GM23338 (cell line): ENCODE measurements around the gene TMEM51. TPM values are rescaled to one million over a fixed set of nuclear protein-coding genes. Genes with fewer than 3 reads are reported as not detected.

Source experiments
- ATAC-seq: fragments of 200-7000 bp; cut with Tn5 transposase; 3 replicates; pipeline ENCODE4 v1.9.1; 2020
- DNase-seq: peaks from one replicate; pipeline ENCODE4 v3.0.0-alpha.2; 2015; ENCODE audit warnings: low spot score
- H2AFZ ChIP-seq: fragments of 200-600 bp; sonication (generic); 2 replicates; pipeline ENCODE4 v1.8.0; 2016; ENCODE audit warnings: antibody characterized with exemption, mild to moderate bottlenecking, moderate library complexity
- H3F3A ChIP-seq: fragments of 200-600 bp; sonication (generic); replicated peaks from 2 replicates; pipeline ENCODE4 v1.8.0; 2017; ENCODE audit warnings: antibody characterized with exemption, mixed run types, low read depth
- H3K27ac ChIP-seq: fragments of 200-600 bp; sonication (generic); 2 replicates; pipeline ENCODE4 v1.6.1; 2016; ENCODE audit warnings: low read depth
- H3K27me3 ChIP-seq: fragments of 200-600 bp; sonication (generic); 2 replicates; pipeline ENCODE4 v1.8.0; 2016; ENCODE audit warnings: mild to moderate bottlenecking, mixed run types, moderate library complexity; ENCODE audit not compliant: insufficient read depth
- H3K36me3 ChIP-seq: fragments of 200-600 bp; sonication (generic); 2 replicates; pipeline ENCODE4 v1.8.0; 2016; ENCODE audit warnings: mild to moderate bottlenecking; ENCODE audit not compliant: insufficient read depth
- H3K4me1 ChIP-seq: fragments of 200-600 bp; sonication (generic); 2 replicates; pipeline ENCODE4 v1.8.0; 2016; ENCODE audit warnings: mild to moderate bottlenecking, moderate library complexity; ENCODE audit not compliant: insufficient read depth
- H3K4me2 ChIP-seq: fragments of 200-600 bp; sonication (generic); 2 replicates; pipeline ENCODE4 v1.7.1; 2017; ENCODE audit warnings: mixed run types
- H3K4me3 ChIP-seq: fragments of 200-600 bp; sonication (generic); 2 replicates; pipeline ENCODE4 v1.6.1; 2016; ENCODE audit warnings: mixed run types
- H3K79me2 ChIP-seq: fragments of 200-600 bp; sonication (generic); replicated peaks from 2 replicates; pipeline ENCODE4 v1.8.0; 2017; ENCODE audit warnings: mild to moderate bottlenecking; ENCODE audit not compliant: insufficient read depth
- H3K9me2 ChIP-seq: fragments of 200-600 bp; sonication (generic); 2 replicates; pipeline ENCODE4 v1.8.0; 2017; ENCODE audit not compliant: insufficient read depth
- H4K20me1 ChIP-seq: fragments of 200-600 bp; sonication (generic); replicated peaks from 2 replicates; pipeline ENCODE4 v1.8.0; 2017; ENCODE audit warnings: mild to moderate bottlenecking; ENCODE audit not compliant: insufficient read depth
- H3K27ac Mint-ChIP-seq: 2 replicates; pipeline ENCODE4 v1.8.0; 2020; ENCODE audit warnings: inconsistent platforms, mild to moderate bottlenecking, moderate library complexity, mixed read lengths
- H3K27me3 Mint-ChIP-seq: 3 replicates; pipeline ENCODE4 v1.8.0; 2022; ENCODE audit warnings: low read depth, mild to moderate bottlenecking, moderate library complexity, mixed read lengths, inconsistent platforms; ENCODE audit not compliant: insufficient read depth, poor library complexity
- H3K36me3 Mint-ChIP-seq: 3 replicates; pipeline ENCODE4 v1.8.0; 2021; ENCODE audit warnings: low read depth, mild to moderate bottlenecking, inconsistent platforms, moderate library complexity, mixed read lengths
- H3K4me1 Mint-ChIP-seq: 3 replicates; pipeline ENCODE4 v1.8.0; 2020; ENCODE audit warnings: mild to moderate bottlenecking, inconsistent platforms, mixed read lengths
- H3K4me3 Mint-ChIP-seq: 3 replicates; pipeline ENCODE4 v1.8.0; 2021; ENCODE audit warnings: moderate library complexity, mild to moderate bottlenecking, inconsistent platforms, mixed read lengths
- H3K9me3 Mint-ChIP-seq: 3 replicates; pipeline ENCODE4 v1.8.0; 2020; ENCODE audit warnings: moderate library complexity, mild to moderate bottlenecking, inconsistent platforms, mixed read lengths
- CREB1 ChIP-seq: fragments of 250-450 bp; sonication (Bioruptor Pico); IDR thresholded peaks from 2 replicates; pipeline ENCODE4 v1.5.0; 2020; ENCODE audit warnings: low read depth, mild to moderate bottlenecking, moderate library complexity
- CTCF ChIP-seq, 2 experiments: fragments of 200-600 bp in 1 of 2; sonication (generic) in 1 of 2; conservative IDR thresholded peaks; 2 replicates each; pipeline versions ENCODE4 v1.5.1 to v1.6.1; 2016 to 2017; ENCODE audit warnings: antibody characterized with exemption in 2 of 2, low read depth in 2 of 2, mild to moderate bottlenecking in 2 of 2, moderate library complexity in 1 of 2
- ETS1 ChIP-seq: IDR thresholded peaks from 2 replicates; pipeline ENCODE4 v1.6.1; 2016; ENCODE audit warnings: antibody characterized with exemption
- EZH2 ChIP-seq: fragments of 200-600 bp; sonication (generic); IDR thresholded peaks from one replicate; pipeline ENCODE4 v1.8.0; 2017; ENCODE audit warnings: antibody characterized with exemption, mild to moderate bottlenecking, low read depth; ENCODE audit not compliant: unreplicated experiment
- POLR2AphosphoS5 ChIP-seq: IDR thresholded peaks from 2 replicates; pipeline ENCODE4 v1.6.1; 2016; ENCODE audit warnings: antibody characterized with exemption, low read depth
- REST ChIP-seq: IDR thresholded peaks from one replicate; pipeline ENCODE4 v1.6.1; 2018; ENCODE audit warnings: antibody characterized with exemption; ENCODE audit not compliant: unreplicated experiment
- ZNF331 ChIP-seq: fragments of 250-450 bp; sonication (Bioruptor Pico); IDR thresholded peaks from 2 replicates; pipeline ENCODE4 v1.5.0; 2020; ENCODE audit warnings: low read depth, mild to moderate bottlenecking, moderate library complexity
- polyA plus RNA-seq: library from polyadenylated mRNA; unstranded; fragments of >200 nt; fragmentation: Nextera tagmentation; extraction: Ambion mirVana; gene quantifications from 2 replicates; pipeline ENCODE4 v1.2.1, GENCODE V29; 2016
- total RNA-seq: library from RNA; depleted of rRNA; stranded (reverse); fragments of >200 nt; shearing (Covaris generic); gene quantifications from 2 replicates; pipeline ENCODE4 v1.2.3, GENCODE V29; 2014

TMEM51 gene
- total and polyA plus RNA-seq, 2 experiments from 2014 or later = 4.0 to 5.2 TPM

- ATAC-seq = peak; percentile 61
- H3K4me2 ChIP-seq = no peak overlapping the region
These were observed 106.1 kb downstream of the TMEM51 start for GRCh38 chr1:15259622-15260007.

GRCh38 chr1:15260418-15261154 is 107.0 kb downstream of the TMEM51 start:
- Histone ChIP-seq H3K36me3 (no peaks in the 10 kb centered on the region), H2AFZ (no peak overlapping the region), H4K20me1 (no peaks in the 10 kb centered on the region), H3K79me2 (no peaks in the 10 kb centered on the region), H3K27ac (no peak overlapping the region), H3K4me1 (no peaks in the 10 kb centered on the region), H3K4me2 (no peak overlapping the region), H3F3A (no peaks in the 10 kb centered on the region), H3K4me3 (no peak overlapping the region), H3K27me3 (no peaks in the 10 kb centered on the region), H3K9me2 (no peaks in the 10 kb centered on the region)
- DNase-seq = no peak
- H3K9me3 Mint-ChIP-seq = no peaks in the 10 kb centered on the region
- peaks cover 8% of the 10 kb centered on the region for H3K27me3 Mint-ChIP-seq
- H3K4me3 Mint-ChIP-seq = no peak overlapping the region
- no peak overlapping the region; the same call in 1 of the 2 replicates for H3K27ac Mint-ChIP-seq
- peaks cover 19% of the 10 kb centered on the region; the same call in 2 of the 3 replicates for H3K4me1 Mint-ChIP-seq
- TF ChIP-seq CTCF (conservative IDR thresholded peaks at IDR 0.05; ENCODE audit: low read depth in 2 of 2) = no peak
- no peak for TF ChIP-seq CREB1 (CRISPR knock-in tag)
- no peak for TF ChIP-seq ETS1
- no peak for TF ChIP-seq EZH2
- no peak for TF ChIP-seq ZNF331 (CRISPR knock-in tag)
- TF ChIP-seq REST = no peak
- no peak for TF ChIP-seq POLR2AphosphoS5
- no peaks in the 10 kb centered on the region for H3K36me3 Mint-ChIP-seq
- no peak for ATAC-seq

More at GRCh38 chr1:15259622-15260007, 106.1 kb downstream of the TMEM51 start:
- peaks cover 8% of the 10 kb centered on the region for H3K27me3 Mint-ChIP-seq
- no peaks in the 10 kb centered on the region for H3K9me3 Mint-ChIP-seq
- no peaks in the 10 kb centered on the region for H3K79me2 ChIP-seq
- H3K4me1 Mint-ChIP-seq = peaks cover 19% of the 10 kb centered on the region
- H4K20me1 ChIP-seq = no peaks in the 10 kb centered on the region
- DNase-seq = peak; percentile 25
- no peaks in the 10 kb centered on the region for H3F3A ChIP-seq
- H3K4me3 Mint-ChIP-seq = no peak overlapping the region
- H3K4me3 ChIP-seq = no peak overlapping the region
- H3K27me3 ChIP-seq = no peaks in the 10 kb centered on the region
- no peaks in the 10 kb centered on the region for H3K4me1 ChIP-seq
- TF ChIP-seq ETS1 (no peak), CTCF (conservative IDR thresholded peaks at IDR 0.05; ENCODE audit: low read depth in 2 of 2) (peak in 1 of 2 experiments; percentile 31; a peak in 1 of 4 replicates)
- peak overlapping the region; percentile 7; the same call in 1 of the 2 replicates for H2AFZ ChIP-seq
- H3K9me2 ChIP-seq = no peaks in the 10 kb centered on the region
- no peaks in the 10 kb centered on the region for H3K36me3 ChIP-seq
- H3K27ac ChIP-seq = no peak overlapping the region
- H3K36me3 Mint-ChIP-seq = no peaks in the 10 kb centered on the region
- H3K27ac Mint-ChIP-seq = no peak overlapping the region
